HEK293 (cell line): Measurements from ENCODE around the gene SLC8A2.

ENCODE experiments used
- BCL11A ChIP-seq: fragments of 450-650 bp; formaldehyde crosslinking; IDR thresholded peaks from 2 replicates; pipeline ENCODE4 v1.5.1; 2016; ENCODE audit warnings: low read depth, missing biosample characterization, missing genetic modification characterization
- YY1 ChIP-seq: fragments of 450-650 bp; formaldehyde crosslinking; IDR thresholded peaks from 2 replicates; pipeline ENCODE4 v1.5.1; 2018; ENCODE audit warnings: missing biosample characterization, missing genetic modification characterization
- ZNF24 ChIP-seq: fragments of 450-650 bp; formaldehyde crosslinking; IDR thresholded peaks from 2 replicates; pipeline ENCODE4 v1.5.1; 2016; ENCODE audit warnings: missing biosample characterization, missing genetic modification characterization
- ZNF48 ChIP-seq: fragments of 450-650 bp; formaldehyde crosslinking; IDR thresholded peaks from 2 replicates; pipeline ENCODE4 v1.5.1; 2016; ENCODE audit warnings: missing biosample characterization, missing genetic modification characterization
- ZNF555 ChIP-seq: fragments of 450-650 bp; formaldehyde crosslinking; conservative IDR thresholded peaks from 2 replicates; pipeline ENCODE4 v1.5.1; 2017; ENCODE audit warnings: missing biosample characterization, mild to moderate bottlenecking, missing genetic modification characterization, inconsistent platforms
- TF ChIP-seq, protein P1 (sequence below): fragments of 450-650 bp; formaldehyde crosslinking; IDR thresholded peaks from 2 replicates; pipeline ENCODE4 v1.5.1; 2016; ENCODE audit warnings: missing biosample characterization, missing genetic modification characterization
- TF ChIP-seq, protein P2 (sequence below): fragments of 450-650 bp; formaldehyde crosslinking; IDR thresholded peaks from 2 replicates; pipeline ENCODE4 v1.5.1; 2016; ENCODE audit warnings: missing biosample characterization, missing genetic modification characterization

DNA sequence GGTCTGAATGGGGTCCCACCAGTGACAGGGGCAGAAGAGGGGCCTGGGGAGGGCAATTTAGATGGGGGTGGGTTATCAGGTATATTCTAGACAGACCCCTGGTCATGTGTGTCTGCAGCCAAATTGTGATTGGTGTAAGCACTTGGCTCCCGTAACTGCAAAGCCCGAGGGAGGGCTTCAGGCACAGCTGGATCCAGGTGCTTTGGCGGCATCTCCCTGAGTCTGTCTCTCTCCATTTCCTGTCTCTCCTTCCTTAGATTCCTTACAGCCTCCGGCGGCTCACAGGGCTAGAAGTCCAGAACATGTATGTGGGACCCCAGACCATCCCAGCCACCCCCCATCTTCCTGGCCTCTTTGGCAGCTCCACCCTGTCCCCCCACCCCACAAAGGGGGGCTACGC lies 91.1 kb downstream of the SLC8A2 start:
- no peak for TF ChIP-seq ZNF24 (tag by site-specific recombination)
- TF ChIP-seq, protein P1, sequence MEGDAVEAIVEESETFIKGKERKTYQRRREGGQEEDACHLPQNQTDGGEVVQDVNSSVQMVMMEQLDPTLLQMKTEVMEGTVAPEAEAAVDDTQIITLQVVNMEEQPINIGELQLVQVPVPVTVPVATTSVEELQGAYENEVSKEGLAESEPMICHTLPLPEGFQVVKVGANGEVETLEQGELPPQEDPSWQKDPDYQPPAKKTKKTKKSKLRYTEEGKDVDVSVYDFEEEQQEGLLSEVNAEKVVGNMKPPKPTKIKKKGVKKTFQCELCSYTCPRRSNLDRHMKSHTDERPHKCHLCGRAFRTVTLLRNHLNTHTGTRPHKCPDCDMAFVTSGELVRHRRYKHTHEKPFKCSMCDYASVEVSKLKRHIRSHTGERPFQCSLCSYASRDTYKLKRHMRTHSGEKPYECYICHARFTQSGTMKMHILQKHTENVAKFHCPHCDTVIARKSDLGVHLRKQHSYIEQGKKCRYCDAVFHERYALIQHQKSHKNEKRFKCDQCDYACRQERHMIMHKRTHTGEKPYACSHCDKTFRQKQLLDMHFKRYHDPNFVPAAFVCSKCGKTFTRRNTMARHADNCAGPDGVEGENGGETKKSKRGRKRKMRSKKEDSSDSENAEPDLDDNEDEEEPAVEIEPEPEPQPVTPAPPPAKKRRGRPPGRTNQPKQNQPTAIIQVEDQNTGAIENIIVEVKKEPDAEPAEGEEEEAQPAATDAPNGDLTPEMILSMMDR (tag by site-specific recombination) = no peak
- TF ChIP-seq ZNF48 = no peak
- no peak for TF ChIP-seq YY1 (tag by site-specific recombination)
- TF ChIP-seq BCL11A = no peak
- no peak for TF ChIP-seq ZNF555 (tag by site-specific recombination)
- TF ChIP-seq, protein P2, sequence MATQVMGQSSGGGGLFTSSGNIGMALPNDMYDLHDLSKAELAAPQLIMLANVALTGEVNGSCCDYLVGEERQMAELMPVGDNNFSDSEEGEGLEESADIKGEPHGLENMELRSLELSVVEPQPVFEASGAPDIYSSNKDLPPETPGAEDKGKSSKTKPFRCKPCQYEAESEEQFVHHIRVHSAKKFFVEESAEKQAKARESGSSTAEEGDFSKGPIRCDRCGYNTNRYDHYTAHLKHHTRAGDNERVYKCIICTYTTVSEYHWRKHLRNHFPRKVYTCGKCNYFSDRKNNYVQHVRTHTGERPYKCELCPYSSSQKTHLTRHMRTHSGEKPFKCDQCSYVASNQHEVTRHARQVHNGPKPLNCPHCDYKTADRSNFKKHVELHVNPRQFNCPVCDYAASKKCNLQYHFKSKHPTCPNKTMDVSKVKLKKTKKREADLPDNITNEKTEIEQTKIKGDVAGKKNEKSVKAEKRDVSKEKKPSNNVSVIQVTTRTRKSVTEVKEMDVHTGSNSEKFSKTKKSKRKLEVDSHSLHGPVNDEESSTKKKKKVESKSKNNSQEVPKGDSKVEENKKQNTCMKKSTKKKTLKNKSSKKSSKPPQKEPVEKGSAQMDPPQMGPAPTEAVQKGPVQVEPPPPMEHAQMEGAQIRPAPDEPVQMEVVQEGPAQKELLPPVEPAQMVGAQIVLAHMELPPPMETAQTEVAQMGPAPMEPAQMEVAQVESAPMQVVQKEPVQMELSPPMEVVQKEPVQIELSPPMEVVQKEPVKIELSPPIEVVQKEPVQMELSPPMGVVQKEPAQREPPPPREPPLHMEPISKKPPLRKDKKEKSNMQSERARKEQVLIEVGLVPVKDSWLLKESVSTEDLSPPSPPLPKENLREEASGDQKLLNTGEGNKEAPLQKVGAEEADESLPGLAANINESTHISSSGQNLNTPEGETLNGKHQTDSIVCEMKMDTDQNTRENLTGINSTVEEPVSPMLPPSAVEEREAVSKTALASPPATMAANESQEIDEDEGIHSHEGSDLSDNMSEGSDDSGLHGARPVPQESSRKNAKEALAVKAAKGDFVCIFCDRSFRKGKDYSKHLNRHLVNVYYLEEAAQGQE (tag by site-specific recombination) = no peak
